Smooth muscle cell (in vitro differentiated cells): ENCODE data around the gene KCTD10. TPM values are rescaled to one million over a fixed set of nuclear protein-coding genes. Genes with fewer than 3 reads are reported as not detected.

ENCODE experiments used
- DNase-seq: peaks from one replicate; lab custom pipeline; 2025; ENCODE audit not compliant: unreplicated experiment; lab: John Stamatoyannopoulos, UW
- H2AFZ ChIP-seq: fragments of 200-600 bp; sonication (generic); 2 replicates; pipeline ENCODE4 v1.6.0; 2016; ENCODE audit warnings: antibody characterized with exemption, low read depth, mild to moderate bottlenecking
- H3F3A ChIP-seq: fragments of 200-600 bp; sonication (generic); 2 replicates; pipeline ENCODE4 v1.6.0; 2017; ENCODE audit warnings: antibody characterized with exemption, low read depth
- H3K27ac ChIP-seq: fragments of 200-600 bp; sonication (generic); 2 replicates; pipeline ENCODE4 v1.5.1; 2016; ENCODE audit warnings: low read depth, mild to moderate bottlenecking
- H3K27me3 ChIP-seq: fragments of 200-600 bp; sonication (generic); 2 replicates; pipeline ENCODE4 v1.6.1; 2016; ENCODE audit warnings: low read depth, mild to moderate bottlenecking
- H3K36me3 ChIP-seq: fragments of 200-600 bp; sonication (generic); 2 replicates; pipeline ENCODE4 v1.5.1; 2016; ENCODE audit warnings: low read depth
- H3K4me1 ChIP-seq: fragments of 200-600 bp; sonication (generic); 2 replicates; pipeline ENCODE4 v1.5.1; 2016; ENCODE audit warnings: low read depth
- H3K4me2 ChIP-seq: fragments of 200-600 bp; sonication (generic); 2 replicates; pipeline ENCODE4 v1.6.0; 2016; ENCODE audit warnings: mild to moderate bottlenecking
- H3K4me3 ChIP-seq: fragments of 200-600 bp; sonication (generic); 2 replicates; pipeline ENCODE4 v1.5.1; 2016; ENCODE audit warnings: mild to moderate bottlenecking
- H3K79me2 ChIP-seq: fragments of 200-600 bp; sonication (generic); 2 replicates; pipeline ENCODE4 v1.6.0; 2016; ENCODE audit warnings: low read depth, mild to moderate bottlenecking
- H3K9ac ChIP-seq: fragments of 200-600 bp; sonication (generic); 2 replicates; pipeline ENCODE4 v1.6.0; 2016; ENCODE audit warnings: low read depth
- H3K9me3 ChIP-seq: fragments of 200-600 bp; sonication (generic); replicated peaks from 2 replicates; pipeline ENCODE4 v1.5.1; 2016; ENCODE audit warnings: low read depth
- H4K20me1 ChIP-seq: fragments of 200-600 bp; sonication (generic); 2 replicates; pipeline ENCODE4 v1.6.0; 2016; ENCODE audit warnings: low read depth
- CTCF ChIP-seq: fragments of 200-600 bp; sonication (generic); IDR thresholded peaks from 2 replicates; pipeline ENCODE4 v1.5.1; 2017; ENCODE audit warnings: borderline replicate concordance, mild to moderate bottlenecking, antibody characterized with exemption; ENCODE audit not compliant: insufficient read depth, poor library complexity, severe bottlenecking
- WGBS: methylation state at CpG from one replicate; pipeline ENCODE4 v1.1.7; 2016; ENCODE audit warnings: low lambda C conversion rate; 5-methylcytosine and 5-hydroxymethylcytosine counted together
- polyA plus RNA-seq: library from polyadenylated mRNA; unstranded; fragments of >200 nt; fragmentation: Nextera tagmentation; extraction: Ambion mirVana; gene quantifications from 2 replicates; pipeline ENCODE4 v1.2.1, GENCODE V29; 2016
- total RNA-seq: library from RNA; depleted of rRNA; stranded (reverse); fragments of >200 nt; gene quantifications from 2 replicates; pipeline ENCODE4 v1.2.3, GENCODE V29; 2014

KCTD10 gene
- total and polyA plus RNA-seq, 2 experiments from 2014 or later = 79.6 to 89.7 TPM

- TF ChIP-seq CTCF = no peak
- Histone ChIP-seq H3K27ac (no peak overlapping the region), H3K9me3 (no peaks in the 10 kb centered on the region), H2AFZ (no peak overlapping the region), H3K9ac (no peak overlapping the region), H3K36me3 (peaks cover 14% of the 10 kb centered on the region), H3K27me3 (no peaks in the 10 kb centered on the region), H3K79me2 (peaks cover 50% of the 10 kb centered on the region), H3F3A (peaks cover 5% of the 10 kb centered on the region), H3K4me3 (no peak overlapping the region), H3K4me1 (no peaks in the 10 kb centered on the region), H4K20me1 (peaks cover 50% of the 10 kb centered on the region), H3K4me2 (no peak overlapping the region)
- 97% methylated on average over 8 of the region's 8 CpGs for WGBS
- DNase-seq = no peak
Measured at GRCh38 chr12:109448707-109449390, 28.3 kb downstream of the KCTD10 start.

GRCh38 chr12:109448272-109448671 is 28.8 kb downstream of the KCTD10 start:
- no peaks in the 10 kb centered on the region for H3K27me3 ChIP-seq
- no peak overlapping the region for H3K4me3 ChIP-seq
- H3K36me3 ChIP-seq = peaks cover 9% of the 10 kb centered on the region
- WGBS = 95% methylated on average over 5 of the region's 5 CpGs
- peaks cover 50% of the 10 kb centered on the region for H4K20me1 ChIP-seq
- no peaks in the 10 kb centered on the region for H3K9me3 ChIP-seq
- H3K4me1 ChIP-seq = no peaks in the 10 kb centered on the region
- DNase-seq = no peak
- H3K27ac ChIP-seq = no peak overlapping the region
- no peak overlapping the region for H3K4me2 ChIP-seq
- H2AFZ ChIP-seq = no peak overlapping the region
- H3K79me2 ChIP-seq = peaks cover 44% of the 10 kb centered on the region
- H3F3A ChIP-seq = peaks cover 5% of the 10 kb centered on the region
- no peak overlapping the region for H3K9ac ChIP-seq
- no peak for TF ChIP-seq CTCF

GRCh38 chr12:109447482-109447881 is 29.6 kb downstream of the KCTD10 start:
- H3K79me2 ChIP-seq = peaks cover 40% of the 10 kb centered on the region
- H3K4me2 ChIP-seq = no peak overlapping the region
- H3K9ac ChIP-seq = no peak overlapping the region
- H3K27ac ChIP-seq = no peak overlapping the region
- DNase-seq = no peak
- no peaks in the 10 kb centered on the region for H3K9me3 ChIP-seq
- peaks cover 3% of the 10 kb centered on the region for H3K36me3 ChIP-seq
- TF ChIP-seq CTCF = no peak
- no peak overlapping the region for H3K4me3 ChIP-seq
- peaks cover 5% of the 10 kb centered on the region for H3F3A ChIP-seq
- no peak overlapping the region for H2AFZ ChIP-seq
- H3K4me1 ChIP-seq = no peaks in the 10 kb centered on the region
- WGBS = 94% methylated on average over 9 of the region's 9 CpGs
- H4K20me1 ChIP-seq = peaks cover 50% of the 10 kb centered on the region
- no peaks in the 10 kb centered on the region for H3K27me3 ChIP-seq

GRCh38 chr12:109446869-109447268 is 30.2 kb downstream of the KCTD10 start:
- Histone ChIP-seq H3K9ac (no peak overlapping the region), H3K4me3 (no peak overlapping the region), H3K27ac (no peak overlapping the region), H3K27me3 (no peaks in the 10 kb centered on the region), H3K4me2 (no peak overlapping the region), H3K36me3 (peaks cover 3% of the 10 kb centered on the region), H3F3A (peaks cover 5% of the 10 kb centered on the region), H3K9me3 (no peaks in the 10 kb centered on the region), H3K4me1 (no peaks in the 10 kb centered on the region), H3K79me2 (peaks cover 34% of the 10 kb centered on the region), H4K20me1 (peaks cover 48% of the 10 kb centered on the region), H2AFZ (no peak overlapping the region)
- no peak for TF ChIP-seq CTCF
- whole genome bisulfite sequencing = 94% methylated on average over 8 of the region's 8 CpGs
- no peak for DNase-seq
